Measurements from ENCODE around the gene CFAP299. TPM values are rescaled to one million over a fixed set of nuclear protein-coding genes. Genes with fewer than 3 reads are reported as not detected.
"Not testable (repeated sequence)": the region's sequence is repeated elsewhere in the genome, so short reads cannot be mapped to it uniquely, and the experiment has no call there.

The CFAP299 gene
- total RNA-seq, 2 experiments from 2014 or later = 0.63 to 3.7 TPM

DNA sequence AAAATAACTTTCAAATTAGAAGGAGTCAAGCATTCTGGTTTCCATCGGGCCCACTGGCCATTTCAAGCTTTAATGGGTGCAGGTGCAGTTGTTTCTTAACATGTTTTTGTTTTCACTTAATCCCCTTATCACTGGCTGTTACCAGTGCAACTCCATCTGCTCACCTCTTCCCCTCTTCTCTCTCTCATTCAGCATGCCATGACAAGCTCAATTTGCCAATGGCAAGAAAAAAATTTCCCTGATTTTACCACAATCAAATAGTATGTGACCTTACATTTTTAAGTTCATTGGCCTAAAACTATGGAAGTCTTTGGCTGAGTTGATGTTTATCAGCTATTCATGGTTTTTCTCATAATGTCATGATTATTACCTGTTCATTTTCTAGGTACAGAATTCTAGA is 395.9 kb downstream of the CFAP299 start:
- Histone ChIP-seq H4K20me1 (ENCODE audit: insufficient read depth, low read length) (no peaks in the 10 kb centered on the region), H3K4me3 (ENCODE audit: low read depth, low read length, poor library complexity, severe bottlenecking) (no peak overlapping the region), H3K36me3 (ENCODE audit: insufficient read depth, low read length) (no peaks in the 10 kb centered on the region; the same call in 1 of the 2 replicates), H3K79me2 (ENCODE audit: insufficient read depth, low read depth, low read length) (no peaks in the 10 kb centered on the region), H3K27ac (ENCODE audit: low read depth, low read length, poor library complexity, severe bottlenecking) (no peak overlapping the region), H3K4me1 (ENCODE audit: insufficient read depth, low read length, poor library complexity, severe bottlenecking) (peaks cover 5% of the 10 kb centered on the region), H3K9me2 (ENCODE audit: insufficient read depth, low read length) (no peaks in the 10 kb centered on the region), H2AFZ (ENCODE audit: low read length) (peak overlapping the region; percentile 10; the same call in 1 of the 2 replicates), H3K9me3 (ENCODE audit: low read length) (peaks cover 22% of the 10 kb centered on the region; the same call in 1 of the 2 replicates), H3K4me2 (ENCODE audit: low read length) (no peak overlapping the region)
- ChIA-PET POLR2A (interaction anchor here (0.9 to 1.8 kb wide), 3 partner anchors 10 to 222 kb away, joined by 3 to 5 read pairs (median 3); no protein-coding TSS in a partner anchor), CTCF (ENCODE audit: unreplicated experiment) (no interaction called here)
- intact Hi-C loops (cut with micrococcal nuclease; ENCODE audit: unreplicated experiment) = no loop called here
- TF ChIP-seq, protein P1, sequence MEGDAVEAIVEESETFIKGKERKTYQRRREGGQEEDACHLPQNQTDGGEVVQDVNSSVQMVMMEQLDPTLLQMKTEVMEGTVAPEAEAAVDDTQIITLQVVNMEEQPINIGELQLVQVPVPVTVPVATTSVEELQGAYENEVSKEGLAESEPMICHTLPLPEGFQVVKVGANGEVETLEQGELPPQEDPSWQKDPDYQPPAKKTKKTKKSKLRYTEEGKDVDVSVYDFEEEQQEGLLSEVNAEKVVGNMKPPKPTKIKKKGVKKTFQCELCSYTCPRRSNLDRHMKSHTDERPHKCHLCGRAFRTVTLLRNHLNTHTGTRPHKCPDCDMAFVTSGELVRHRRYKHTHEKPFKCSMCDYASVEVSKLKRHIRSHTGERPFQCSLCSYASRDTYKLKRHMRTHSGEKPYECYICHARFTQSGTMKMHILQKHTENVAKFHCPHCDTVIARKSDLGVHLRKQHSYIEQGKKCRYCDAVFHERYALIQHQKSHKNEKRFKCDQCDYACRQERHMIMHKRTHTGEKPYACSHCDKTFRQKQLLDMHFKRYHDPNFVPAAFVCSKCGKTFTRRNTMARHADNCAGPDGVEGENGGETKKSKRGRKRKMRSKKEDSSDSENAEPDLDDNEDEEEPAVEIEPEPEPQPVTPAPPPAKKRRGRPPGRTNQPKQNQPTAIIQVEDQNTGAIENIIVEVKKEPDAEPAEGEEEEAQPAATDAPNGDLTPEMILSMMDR (conservative IDR thresholded peaks at IDR 0.05; ENCODE audit: low read length) = no peak
- no peak for TF ChIP-seq EZH2phosphoT487 (IDR thresholded peaks at IDR 0.05; ENCODE audit: borderline replicate concordance, low read depth, low read length)
- BruUV-seq (replicated peaks) = no TSS peak
- peak; percentile 24 for DNase-seq (ENCODE audit: low spot score)

DNA sequence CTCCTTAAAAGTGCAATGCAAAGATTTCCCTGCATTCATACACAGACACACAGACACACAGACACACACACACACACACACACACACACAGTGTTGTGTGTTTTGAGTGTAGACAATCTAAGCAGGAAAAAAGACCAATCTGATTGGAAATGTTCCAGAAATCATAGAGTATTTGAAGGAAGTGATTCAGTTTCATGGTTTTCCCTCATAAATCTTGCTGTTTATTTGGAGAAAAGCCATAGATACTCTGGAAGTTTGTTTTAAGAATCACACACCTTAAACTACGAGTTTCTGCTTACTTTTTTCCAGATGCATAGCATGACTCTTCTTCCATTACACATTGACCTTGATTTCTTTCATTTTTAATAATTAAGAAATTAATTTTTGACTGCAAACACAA is 396.5 kb downstream of the CFAP299 start:
- no peak for DNase-seq (ENCODE audit: low spot score)
- Histone ChIP-seq H3K27ac (ENCODE audit: low read depth, low read length, poor library complexity, severe bottlenecking) (no peak overlapping the region), H3K9me2 (ENCODE audit: insufficient read depth, low read length) (no peaks in the 10 kb centered on the region), H3K9me3 (ENCODE audit: low read length) (peaks cover 22% of the 10 kb centered on the region; the same call in 1 of the 2 replicates), H3K4me1 (ENCODE audit: insufficient read depth, low read length, poor library complexity, severe bottlenecking) (peaks cover 5% of the 10 kb centered on the region), H2AFZ (ENCODE audit: low read length) (no peak overlapping the region; the same call in 1 of the 2 replicates), H4K20me1 (ENCODE audit: insufficient read depth, low read length) (no peaks in the 10 kb centered on the region), H3K36me3 (ENCODE audit: insufficient read depth, low read length) (no peaks in the 10 kb centered on the region; the same call in 1 of the 2 replicates), H3K4me3 (ENCODE audit: low read depth, low read length, poor library complexity, severe bottlenecking) (no peak overlapping the region), H3K4me2 (ENCODE audit: low read length) (no peak overlapping the region), H3K79me2 (ENCODE audit: insufficient read depth, low read depth, low read length) (no peaks in the 10 kb centered on the region)
- no peak for TF ChIP-seq EZH2phosphoT487 (IDR thresholded peaks at IDR 0.05; ENCODE audit: borderline replicate concordance, low read depth, low read length)
- TF ChIP-seq, protein P1 (conservative IDR thresholded peaks at IDR 0.05; ENCODE audit: low read length) = no peak
- intact Hi-C loops (cut with micrococcal nuclease; ENCODE audit: unreplicated experiment) = no loop called here
- ChIA-PET POLR2A (interaction anchor here (1.1 kb wide), 1 partner anchor 221 kb away, joined by 3 read pairs; no protein-coding TSS in a partner anchor), CTCF (ENCODE audit: unreplicated experiment) (no interaction called here)
- BruUV-seq (replicated peaks) = no TSS peak

DNA sequence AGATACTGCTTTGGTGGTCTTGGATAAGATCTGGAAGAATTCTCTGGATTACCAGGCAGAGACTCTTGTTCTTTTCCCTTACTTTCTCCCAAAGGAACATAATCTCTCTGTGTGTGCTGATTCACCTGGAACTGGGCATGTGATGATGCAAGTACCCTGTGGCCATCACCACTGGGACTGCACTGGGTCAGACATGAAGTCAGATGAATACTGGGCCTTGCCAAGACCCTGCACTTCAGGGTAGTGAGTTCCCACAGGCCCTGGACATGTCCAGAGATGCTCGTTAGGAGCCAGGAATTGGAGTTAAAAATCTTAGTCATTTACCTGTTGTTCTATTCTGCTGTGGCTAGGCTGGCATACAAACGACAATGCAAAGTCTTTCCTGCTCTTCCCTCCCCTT is 404.8 kb downstream of the CFAP299 start:
- no peak for TF ChIP-seq EZH2phosphoT487 (IDR thresholded peaks at IDR 0.05; ENCODE audit: borderline replicate concordance, low read depth, low read length)
- TF ChIP-seq, protein P1 (conservative IDR thresholded peaks at IDR 0.05; ENCODE audit: low read length) = no peak
- no peaks in the 10 kb centered on the region; the same call in 1 of the 2 replicates for H3K36me3 ChIP-seq (ENCODE audit: insufficient read depth, low read length)
- H3K9me3 ChIP-seq (ENCODE audit: low read length) = peaks cover 15% of the 10 kb centered on the region; the same call in 1 of the 2 replicates
- no peak overlapping the region; the same call in 1 of the 2 replicates for H2AFZ ChIP-seq (ENCODE audit: low read length)
- no peak overlapping the region for H3K27ac ChIP-seq (ENCODE audit: low read depth, low read length, poor library complexity, severe bottlenecking)
- no TSS peak for BruUV-seq (replicated peaks)
- H3K4me2 ChIP-seq (ENCODE audit: low read length) = no peak overlapping the region
- no peak overlapping the region for H3K4me3 ChIP-seq (ENCODE audit: low read depth, low read length, poor library complexity, severe bottlenecking)
- no peak for DNase-seq (ENCODE audit: low spot score)
- POLR2A ChIA-PET = interaction anchor here (0.6 to 1.9 kb wide), 6 partner anchors 13 to 221 kb away, joined by 3 to 7 read pairs (median 4); no protein-coding TSS in a partner anchor
- no peaks in the 10 kb centered on the region for H4K20me1 ChIP-seq (ENCODE audit: insufficient read depth, low read length)
- no peaks in the 10 kb centered on the region for H3K79me2 ChIP-seq (ENCODE audit: insufficient read depth, low read depth, low read length)
- no peaks in the 10 kb centered on the region for H3K4me1 ChIP-seq (ENCODE audit: insufficient read depth, low read length, poor library complexity, severe bottlenecking)
- CTCF ChIA-PET (ENCODE audit: unreplicated experiment) = no interaction called here
- intact Hi-C loops (cut with micrococcal nuclease; ENCODE audit: unreplicated experiment) = no loop called here
- H3K9me2 ChIP-seq (ENCODE audit: insufficient read depth, low read length) = no peaks in the 10 kb centered on the region

DNA sequence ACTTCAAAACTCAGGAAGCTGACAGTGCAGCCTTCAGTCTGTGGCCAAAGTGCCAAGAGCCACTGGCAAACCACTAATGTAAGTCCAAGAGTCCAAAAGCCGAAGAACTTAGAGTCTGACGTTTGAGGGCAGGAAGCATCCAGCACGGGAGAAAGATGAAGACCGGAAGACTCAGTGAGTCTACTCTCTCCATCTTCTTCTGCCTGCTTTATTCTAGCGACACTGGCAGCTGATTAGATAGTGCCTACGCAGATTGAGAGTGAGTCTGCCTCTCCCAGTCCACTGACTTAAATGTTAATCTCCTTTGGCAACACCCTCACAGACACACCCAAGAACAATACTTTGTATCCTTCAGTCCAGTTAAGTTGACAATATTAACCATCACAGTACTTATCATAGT is 414.0 kb downstream of the CFAP299 start:
- CTCF ChIA-PET (ENCODE audit: unreplicated experiment) = not testable (repeated sequence)

More for the DNA sequence above, 414.0 kb downstream of the CFAP299 start:
- DNase-seq (ENCODE audit: low spot score); H3K27ac ChIP-seq (ENCODE audit: low read depth, low read length, poor library complexity, severe bottlenecking); H3K9me2 ChIP-seq (ENCODE audit: insufficient read depth, low read length); H4K20me1 ChIP-seq (ENCODE audit: insufficient read depth, low read length); intact Hi-C loops (cut with micrococcal nuclease; ENCODE audit: unreplicated experiment); H3K4me2 ChIP-seq (ENCODE audit: low read length); H3K79me2 ChIP-seq (ENCODE audit: insufficient read depth, low read depth, low read length); H3K4me3 ChIP-seq (ENCODE audit: low read depth, low read length, poor library complexity, severe bottlenecking); BruUV-seq (replicated peaks); H3K9me3 ChIP-seq (ENCODE audit: low read length); H3K4me1 ChIP-seq (ENCODE audit: insufficient read depth, low read length, poor library complexity, severe bottlenecking); H3K36me3 ChIP-seq (ENCODE audit: insufficient read depth, low read length): not testable (repeated sequence)
- POLR2A ChIA-PET = interaction anchor here (0.6 to 1.5 kb wide), 6 partner anchors 12 to 175 kb away, joined by 3 to 5 read pairs (median 3); no protein-coding TSS in a partner anchor
- H2AFZ ChIP-seq (ENCODE audit: low read length) = peak overlapping the region; percentile 11; the same call in 1 of the 2 replicates
